H1 (cell line): ENCODE measurements around the gene ICAM2. TPM values are rescaled to one million over a fixed set of nuclear protein-coding genes. Genes with fewer than 3 reads are reported as not detected.
A peak's percentile ranks its signal among the peaks of the same experiment; 100 is the strongest.

Experiments
- CTCF ChIA-PET: fragments of 300-600 bp; sonication (Branson Sonifier 250); formaldehyde crosslinking; loops from one replicate; lab custom pipeline; 2021; ENCODE audit not compliant: partially characterized antibody; lab: Charles Lee
- POLR2A ChIA-PET: fragments of 300-600 bp; sonication (Branson Sonifier 250); formaldehyde crosslinking; loops from one replicate; lab custom pipeline; 2021; ENCODE audit warnings: inconsistent platforms; ENCODE audit not compliant: partially characterized antibody; lab: Charles Lee
- DNase-seq, 2 experiments: peaks; one replicate each; pipeline versions ENCODE4 v3.0.0 to v3.0.0-alpha.2; 2010 to 2022; ENCODE audit warnings: low spot score in 2 of 2, low read depth in 1 of 2, mixed read lengths in 1 of 2
- FAIRE-seq: peaks from 2 replicates; lab custom pipeline; 2011; peaks lifted over from hg19 to GRCh38; lab: Jason Lieb, UNC
- H2AFZ ChIP-seq: 2 replicates; pipeline ENCODE4 v1.8.1; 2012; ENCODE audit warnings: low read length, inconsistent platforms
- H2AK5ac ChIP-seq: 2 replicates; pipeline ENCODE4 v1.6.1; 2013; ENCODE audit warnings: low read depth, low read length
- H2BK120ac ChIP-seq: replicated peaks from 2 replicates; pipeline ENCODE3; 2013; ENCODE audit warnings: low read depth, low read length, inconsistent platforms
- H2BK12ac ChIP-seq: 2 replicates; pipeline ENCODE4 v1.6.1; 2013; ENCODE audit warnings: low read depth, low read length
- H2BK15ac ChIP-seq: 2 replicates; pipeline ENCODE4 v1.6.1; 2013; ENCODE audit warnings: low read length
- H2BK20ac ChIP-seq: 2 replicates; pipeline ENCODE4 v1.6.1; 2013; ENCODE audit warnings: low read length
- H2BK5ac ChIP-seq: 2 replicates; pipeline ENCODE4 v1.6.1; 2013; ENCODE audit warnings: low read depth, low read length
- H3K14ac ChIP-seq: 2 replicates; pipeline ENCODE4 v1.6.1; 2013; ENCODE audit warnings: inconsistent platforms; ENCODE audit not compliant: insufficient read length
- H3K18ac ChIP-seq: 2 replicates; pipeline ENCODE4 v1.6.1; 2013; ENCODE audit warnings: low read length; ENCODE audit errors: extremely low read depth
- H3K23ac ChIP-seq: 2 replicates; pipeline ENCODE4 v1.6.1; 2013; ENCODE audit warnings: inconsistent platforms; ENCODE audit not compliant: insufficient read length
- H3K23me2 ChIP-seq: 2 replicates; pipeline ENCODE4 v1.6.1; 2013; ENCODE audit warnings: low read depth, low read length
- H3K27ac ChIP-seq: 2 replicates; pipeline ENCODE4 v1.6.1; 2011; ENCODE audit warnings: low read depth, low read length, inconsistent platforms
- H3K27me3 ChIP-seq, 4 experiments: replicated peaks in 1 of 4; 1 replicate in 1 of 4; 2 replicates in 3 of 4; pipeline versions ENCODE4 v1.6.1 to v1.8.1; 2011 to 2013; ENCODE audit warnings: low read length in 3 of 4, mild to moderate bottlenecking in 3 of 4, inconsistent platforms in 2 of 4, mixed read lengths in 2 of 4, moderate library complexity in 1 of 4; ENCODE audit not compliant: control insufficient read depth in 3 of 4, insufficient read depth in 3 of 4; ENCODE audit errors: extremely low read depth in 1 of 4
- H3K36me3 ChIP-seq, 4 experiments: 2 replicates each; pipeline versions ENCODE4 v1.6.1 to v1.8.1; 2011 to 2013; ENCODE audit warnings: mild to moderate bottlenecking in 4 of 4, low read length in 3 of 4, moderate library complexity in 2 of 4, control low read depth in 1 of 4, inconsistent platforms in 1 of 4; ENCODE audit not compliant: insufficient read depth in 4 of 4, control insufficient read depth in 2 of 4
- H3K4ac ChIP-seq: replicated peaks from 2 replicates; pipeline ENCODE3; 2013; ENCODE audit warnings: low read length, low read depth, mixed read lengths, inconsistent platforms; ENCODE audit not compliant: insufficient read length
- H3K4me1 ChIP-seq, 4 experiments: replicated peaks in 1 of 4; 1 replicate in 1 of 4; 2 replicates in 3 of 4; pipeline versions ENCODE4 v1.6.1 to v1.8.1; 2011 to 2013; ENCODE audit warnings: low read length in 3 of 4, inconsistent platforms in 2 of 4, mixed read lengths in 1 of 4; ENCODE audit not compliant: insufficient read depth in 4 of 4, control insufficient read depth in 3 of 4
- H3K4me2 ChIP-seq, 2 experiments: 2 replicates each; pipeline versions ENCODE4 v1.6.1 to v1.8.1; 2011 to 2013; ENCODE audit warnings: low read depth in 2 of 2, low read length in 2 of 2, control low read depth in 1 of 2, inconsistent platforms in 1 of 2, mild to moderate bottlenecking in 1 of 2; ENCODE audit not compliant: insufficient read depth in 1 of 2
- H3K4me3 ChIP-seq, 4 experiments: fragments of 200-600, 300-600 bp in 1 of 4; sonication (generic), shearing (Covaris generic), sonication (Bioruptor Twin) in 1 of 4; 2 replicates each; pipeline versions ENCODE4 v1.5.1 to v1.8.1; 2011 to 2016; ENCODE audit warnings: low read length in 4 of 4, low read depth in 3 of 4, control low read depth in 2 of 4, inconsistent platforms in 2 of 4, mild to moderate bottlenecking in 2 of 4, mixed read lengths in 1 of 4, moderate library complexity in 1 of 4; ENCODE audit not compliant: insufficient read depth in 2 of 4; ENCODE audit errors: extremely low read depth in 1 of 4
- H3K56ac ChIP-seq: replicated peaks from 2 replicates; pipeline ENCODE3; 2013; ENCODE audit warnings: low read depth, mild to moderate bottlenecking, mixed read lengths, low read length, inconsistent platforms; ENCODE audit not compliant: insufficient read length
- H3K79me1 ChIP-seq: 2 replicates; pipeline ENCODE4 v1.6.1; 2013; ENCODE audit warnings: low read depth, low read length, control low read depth
- H3K79me2 ChIP-seq, 2 experiments: 2 replicates each; pipeline versions ENCODE4 v1.6.1 to v1.8.1; 2012 to 2013; ENCODE audit warnings: low read length in 2 of 2, mild to moderate bottlenecking in 2 of 2, inconsistent platforms in 1 of 2; ENCODE audit not compliant: insufficient read depth in 2 of 2, control insufficient read depth in 1 of 2
- H3K9ac ChIP-seq, 4 experiments: replicated peaks in 1 of 4; 1 replicate in 1 of 4; 2 replicates in 3 of 4; pipeline versions ENCODE4 v1.6.1 to v1.8.1; 2011 to 2013; ENCODE audit warnings: low read depth in 3 of 4, low read length in 3 of 4, control low read depth in 2 of 4, mild to moderate bottlenecking in 2 of 4, moderate library complexity in 2 of 4, inconsistent platforms in 1 of 4; ENCODE audit errors: extremely low read depth in 1 of 4
- H3K9me3 ChIP-seq, 2 experiments: 2 replicates each; pipeline versions ENCODE4 v1.6.1 to v1.8.1; 2012 to 2013; ENCODE audit warnings: mild to moderate bottlenecking in 2 of 2, moderate library complexity in 2 of 2, control low read depth in 1 of 2, inconsistent platforms in 1 of 2, low read depth in 1 of 2, low read length in 1 of 2, mixed read lengths in 1 of 2; ENCODE audit not compliant: insufficient read depth in 2 of 2
- H4K20me1 ChIP-seq, 2 experiments: replicated peaks in 1 of 2; 2 replicates each; pipeline versions ENCODE3 to v1.8.1; 2011 to 2013; ENCODE audit warnings: inconsistent platforms in 2 of 2, low read length in 2 of 2, mild to moderate bottlenecking in 1 of 2; ENCODE audit not compliant: insufficient read depth in 2 of 2, control insufficient read depth in 1 of 2
- H4K5ac ChIP-seq: 2 replicates; pipeline ENCODE4 v1.6.1; 2013; ENCODE audit warnings: low read length, low read depth, mixed read lengths, inconsistent platforms; ENCODE audit not compliant: insufficient read length
- H4K8ac ChIP-seq: 2 replicates; pipeline ENCODE4 v1.8.0; 2013; ENCODE audit warnings: mild to moderate bottlenecking, moderate library complexity, low read length, inconsistent platforms; ENCODE audit not compliant: insufficient read depth; ENCODE audit errors: extremely low read depth
- H4K91ac ChIP-seq: replicated peaks from 2 replicates; pipeline ENCODE3; 2013; ENCODE audit warnings: low read length, mixed read lengths, inconsistent platforms; ENCODE audit not compliant: insufficient read length
- GTF2F1 ChIP-seq: IDR thresholded peaks from 2 replicates; pipeline ENCODE4 v1.6.1; 2012; ENCODE audit warnings: low read depth, low read length, improper control_type of control experiment, borderline replicate concordance
- HDAC2 ChIP-seq, 2 experiments: fragments of 300-600 bp in 1 of 2; sonication (generic) in 1 of 2; IDR thresholded peaks; 2 replicates each; pipeline ENCODE4 v1.6.1; 2011 to 2012; ENCODE audit warnings: low read depth in 2 of 2, low read length in 2 of 2, mild to moderate bottlenecking in 2 of 2, moderate library complexity in 2 of 2, borderline replicate concordance in 1 of 2, inconsistent platforms in 1 of 2
- KDM5A ChIP-seq: fragments of 200-600 bp; IDR thresholded peaks from 2 replicates; pipeline ENCODE4 v1.7.1; 2012; ENCODE audit warnings: mild to moderate bottlenecking, low read length, inconsistent platforms, mixed read lengths
- POLR2A ChIP-seq, 2 experiments: IDR thresholded peaks; 1 replicate in 1 of 2; 2 replicates in 1 of 2; pipeline ENCODE4 v1.6.1; 2011; ENCODE audit warnings: low read depth in 2 of 2, low read length in 2 of 2, mild to moderate bottlenecking in 2 of 2; ENCODE audit errors: control extremely low read depth in 1 of 2
- POLR2AphosphoS5 ChIP-seq: IDR thresholded peaks from 2 replicates; pipeline ENCODE4 v1.6.1; 2011; ENCODE audit warnings: low read depth, low read length
- RNF2 ChIP-seq: fragments of 200-900, 300-1000 bp; sonication (generic); IDR thresholded peaks from 2 replicates; pipeline ENCODE4 v1.7.1; 2016; ENCODE audit warnings: borderline replicate concordance, low read depth, mild to moderate bottlenecking, antibody characterized with exemption, low read length; ENCODE audit not compliant: poor library complexity, severe bottlenecking; ENCODE audit errors: missing control alignments
- RXRA ChIP-seq: IDR thresholded peaks from 2 replicates; pipeline ENCODE4 v1.6.1; 2011; ENCODE audit warnings: low read depth, mild to moderate bottlenecking, low read length, moderate library complexity; ENCODE audit not compliant: insufficient read depth
- TAF1 ChIP-seq: IDR thresholded peaks from 2 replicates; pipeline ENCODE4 v1.6.1; 2011; ENCODE audit warnings: mild to moderate bottlenecking, low read depth, low read length
- WGBS, 2 experiments: shearing (Covaris generic) in 1 of 2; methylation state at CpG; one replicate each; pipeline versions ENCODE4 v1.1.6 to v1.1.7; 2013 to 2015; ENCODE audit warnings: low lambda C conversion rate in 2 of 2, mixed read lengths in 2 of 2, inconsistent platforms in 1 of 2, low coverage in 1 of 2, missing lambda C conversion rate in 1 of 2; ENCODE audit not compliant: insufficient replicate concordance in 2 of 2, insufficient coverage in 1 of 2, insufficient read length in 1 of 2; ENCODE audit errors: extremely low coverage in 1 of 2, missing lambda C conversion rate in 1 of 2; 5-methylcytosine and 5-hydroxymethylcytosine counted together
- polyA plus RNA-seq, 7 experiments: library from polyadenylated mRNA; depleted of rRNA in 3 of 7; stranded (reverse) in 5 of 7; unstranded in 2 of 7; fragments of >200 nt in 5 of 7; fragments of 200-250 nt in 2 of 7; gene quantifications; 1 replicate in 5 of 7; 2 replicates in 1 of 7; 4 replicates in 1 of 7; pipeline versions ENCODE4 v1.2.1 to v1.2.3, GENCODE V29; 2011 to 2013; ENCODE audit warnings: missing spikeins in 2 of 7, mixed read lengths in 2 of 7
- total RNA-seq: library from RNA; stranded (reverse); fragmentation: NEBNext Ultra II Directional; extraction: Animal tissue kit (Norgen Biotek cat#: 25700); gene quantifications from 2 replicates; pipeline ENCODE4 v1.2.1, GENCODE V29; 2021

ICAM2 gene
- total and polyA plus RNA-seq, 2 of the 8 experiments (the other 6 are each of a cell fraction or from before 2014, with no cell fraction given) = 0.45 to 0.63 TPM

DNA sequence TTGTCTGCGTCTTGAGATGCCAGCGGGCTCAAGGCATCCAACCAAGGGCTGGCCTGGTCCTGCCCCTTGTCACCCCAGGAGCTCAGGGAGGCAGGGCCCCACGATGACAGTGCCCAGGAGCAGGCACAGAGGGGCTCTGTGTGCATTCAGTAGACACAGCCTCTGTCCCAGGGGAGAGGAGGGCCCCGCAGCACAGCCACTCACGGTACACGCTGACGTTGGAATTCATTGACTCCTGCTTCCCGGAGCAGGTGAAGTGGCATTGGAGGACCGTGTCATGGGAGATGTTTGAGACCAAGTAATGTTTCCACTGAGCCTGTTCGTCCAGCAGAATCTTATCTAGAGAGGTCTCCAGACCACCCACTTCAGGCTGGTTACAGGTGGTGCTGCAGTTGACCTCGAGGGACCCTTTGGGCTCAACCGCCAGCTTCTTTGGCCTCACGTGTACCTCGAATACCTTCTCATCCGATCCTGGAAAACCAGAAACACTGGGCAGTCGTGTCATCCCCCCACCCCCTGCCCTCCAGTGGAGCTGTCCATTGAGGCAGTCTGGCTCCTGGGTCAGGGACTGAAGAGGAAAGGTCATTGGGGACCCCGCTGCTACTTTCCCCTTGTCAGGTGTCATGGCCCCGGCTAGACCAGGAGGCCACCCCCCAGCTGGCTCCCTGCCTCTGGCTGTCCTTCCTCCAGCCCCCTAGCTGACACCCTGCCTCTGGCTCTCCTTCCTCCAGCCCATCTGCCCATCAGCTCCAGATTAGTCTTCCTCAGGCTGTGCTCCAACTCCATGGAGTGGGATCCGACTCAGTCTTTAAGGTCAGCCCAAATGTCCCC, 15.3 kb downstream of the ICAM2 start:
- TF ChIP-seq TAF1 (no peak), HDAC2 (IDR thresholded peaks at IDR 0.05; ENCODE audit: borderline replicate concordance in 1 of 2, low read depth in 2 of 2, low read length in 2 of 2) (no peak), POLR2AphosphoS5 (no peak), POLR2A (IDR thresholded peaks at IDR 0.05; ENCODE audit: control extremely low read depth in 1 of 2, low read depth in 2 of 2, low read length in 2 of 2) (no peak), RXRA (no peak), RNF2 (no peak), KDM5A (no peak), GTF2F1 (no peak)
- TF ChIP-seq, all 59 proteins: peak for 0
- FAIRE-seq = no peak
- H2BK120ac ChIP-seq = no peak overlapping the region

More for the DNA sequence above, 15.3 kb downstream of the ICAM2 start:
- H4K5ac ChIP-seq = no peak overlapping the region
- H4K91ac ChIP-seq = no peak overlapping the region
- H3K4me3 ChIP-seq = no peak overlapping the region
- no peaks in the 10 kb centered on the region for H3K9me3 ChIP-seq
- no peak overlapping the region for H3K4ac ChIP-seq
- no peak overlapping the region; the same call in 1 of the 2 replicates for H4K8ac ChIP-seq
- peaks cover 0 to 12% (median 4%) of the 10 kb centered on the region in 4 experiments; a peak in 4 of 7 replicates for H3K4me1 ChIP-seq
- H3K9ac ChIP-seq = no peak overlapping the region
- no peak overlapping the region for H3K14ac ChIP-seq
- no peak overlapping the region for H2BK15ac ChIP-seq
- ChIA-PET CTCF (interaction anchor here (0.9 to 4.0 kb wide), 11 partner anchors 10 to 101 kb away, joined by 3 to 26 read pairs (median 4); partner anchors contain the start of gene GH1), POLR2A (interaction anchor here (0.6 to 1.0 kb wide), 4 partner anchors 11 to 71 kb away, joined by 3 read pairs; no protein-coding TSS in a partner anchor)
- H3K23ac ChIP-seq = no peak overlapping the region
- no peaks in the 10 kb centered on the region for H3K79me1 ChIP-seq
- H3K56ac ChIP-seq = no peak overlapping the region
- H3K79me2 ChIP-seq = no peaks in the 10 kb centered on the region
- no peak overlapping the region for H3K18ac ChIP-seq
- 89% methylated on average over 18 of the region's 19 CpGs; no CpG with 5 or more reads in 1 of the 2 experiments for WGBS, 2 experiments
- H4K20me1 ChIP-seq = no peaks in the 10 kb centered on the region
- H2BK12ac ChIP-seq = no peak overlapping the region
- no peak overlapping the region for H3K27ac ChIP-seq
- DNase-seq = peak in 1 of 2 experiments; percentile 42
- no peak overlapping the region for H2BK20ac ChIP-seq
- H2AFZ ChIP-seq = no peak overlapping the region
- H3K23me2 ChIP-seq = no peaks in the 10 kb centered on the region
- 0 out of 2 replicates have a peak overlapping the region, but pooled peaks have one; percentile 5 for H2BK5ac ChIP-seq
- H3K36me3 ChIP-seq = no peaks in the 10 kb centered on the region
- peaks cover 0 to under 1% (median 0%) of the 10 kb centered on the region in 4 experiments; a peak in 1 of 7 replicates for H3K27me3 ChIP-seq
- no peak overlapping the region for H3K4me2 ChIP-seq
- H2AK5ac ChIP-seq = no peak overlapping the region
